Mammary epithelial cell (primary cell): ENCODE data around the gene NTM.

ENCODE experiments used
- CTCF ChIP-seq, 2 donors: IDR thresholded peaks in 1 of 2; conservative IDR thresholded peaks in 1 of 2; 2 replicates each; pipeline ENCODE4 v1.5.1; 2011 to 2012; ENCODE audit warnings: inconsistent platforms in 2 of 2, low read length in 2 of 2, mild to moderate bottlenecking in 2 of 2, control low read depth in 1 of 2, low read depth in 1 of 2; ENCODE audit not compliant: insufficient read depth in 1 of 2; ENCODE audit errors: extremely low read depth in 1 of 2
- EZH2 ChIP-seq: IDR thresholded peaks from 2 replicates; pipeline ENCODE4 v1.6.1; 2012; ENCODE audit warnings: low read length, inconsistent platforms, borderline replicate concordance

- no peak for TF ChIP-seq EZH2
- TF ChIP-seq CTCF (conservative IDR thresholded peaks at IDR 0.05 in 1 of 2, IDR thresholded peaks at IDR 0.05 in 1 of 2; ENCODE audit: extremely low read depth in 1 of 2, insufficient read depth in 1 of 2, low read depth in 1 of 2, low read length in 2 of 2): no peak
Measured at GRCh38 chr11:132174362-132175255, 804.2 kb downstream of the NTM start.
